Nephron (organoid): ENCODE measurements around the gene CBLN3.

Experiments used
- H3K27ac Mint-ChIP-seq, 3 experiments: 2 replicates each; pipeline ENCODE4 v1.8.0; 2020; ENCODE audit warnings: mixed read lengths in 3 of 3, mild to moderate bottlenecking in 2 of 3, moderate library complexity in 1 of 3
- H3K27me3 Mint-ChIP-seq: 2 replicates; pipeline ENCODE4 v1.8.0; 2021; ENCODE audit warnings: low read depth, mild to moderate bottlenecking, moderate library complexity, mixed read lengths
- H3K36me3 Mint-ChIP-seq: 2 replicates; pipeline ENCODE4 v1.8.0; 2020; ENCODE audit warnings: low read depth, mixed read lengths
- H3K4me1 Mint-ChIP-seq: 2 replicates; pipeline ENCODE4 v1.8.0; 2020; ENCODE audit warnings: mixed read lengths
- H3K4me3 Mint-ChIP-seq, 3 experiments: 2 replicates each; pipeline ENCODE4 v1.8.0; 2020; ENCODE audit warnings: mild to moderate bottlenecking in 3 of 3, mixed read lengths in 3 of 3, moderate library complexity in 2 of 3
- H3K9me3 Mint-ChIP-seq: 2 replicates; pipeline ENCODE4 v1.8.0; 2020; ENCODE audit warnings: mixed read lengths
- TF ChIP-seq, protein P1 (sequence below), 3 experiments: fragments of 200-600 bp; sonication (generic); IDR thresholded peaks; one replicate each; pipeline ENCODE4 v1.5.0; 2021; ENCODE audit warnings: antibody characterized with exemption in 3 of 3; ENCODE audit not compliant: unreplicated experiment in 3 of 3

The CBLN3 gene

DNA sequence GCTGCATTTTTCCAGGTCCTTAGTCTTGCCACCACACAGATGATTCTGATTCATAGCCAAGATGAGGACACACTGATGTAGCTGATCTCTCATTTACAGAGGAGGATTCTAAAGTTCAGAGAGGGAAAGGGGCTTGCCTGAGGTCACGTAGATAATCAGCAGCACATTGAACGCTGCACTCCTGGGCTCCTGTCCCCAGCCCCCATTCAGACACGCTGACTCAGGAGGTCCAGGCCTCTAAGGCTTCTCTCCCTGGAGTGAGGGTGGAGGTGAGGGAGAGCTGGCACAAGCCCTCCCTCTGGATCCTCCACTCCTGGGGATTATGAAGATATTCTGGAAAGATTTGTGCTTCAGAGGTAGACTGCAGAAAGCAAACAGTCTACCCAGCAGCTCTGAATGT lies 51.1 kb downstream of the CBLN3 start:
- H3K27ac Mint-ChIP-seq = peak overlapping the region; percentile 17 to 50 (median 31)
- H3K4me3 Mint-ChIP-seq = no peak overlapping the region
- H3K36me3 Mint-ChIP-seq = peaks cover 31% of the 10 kb centered on the region
- H3K9me3 Mint-ChIP-seq = no peaks in the 10 kb centered on the region
- peaks cover 31% of the 10 kb centered on the region for H3K4me1 Mint-ChIP-seq
- no peaks in the 10 kb centered on the region for H3K27me3 Mint-ChIP-seq
- TF ChIP-seq, protein P1, sequence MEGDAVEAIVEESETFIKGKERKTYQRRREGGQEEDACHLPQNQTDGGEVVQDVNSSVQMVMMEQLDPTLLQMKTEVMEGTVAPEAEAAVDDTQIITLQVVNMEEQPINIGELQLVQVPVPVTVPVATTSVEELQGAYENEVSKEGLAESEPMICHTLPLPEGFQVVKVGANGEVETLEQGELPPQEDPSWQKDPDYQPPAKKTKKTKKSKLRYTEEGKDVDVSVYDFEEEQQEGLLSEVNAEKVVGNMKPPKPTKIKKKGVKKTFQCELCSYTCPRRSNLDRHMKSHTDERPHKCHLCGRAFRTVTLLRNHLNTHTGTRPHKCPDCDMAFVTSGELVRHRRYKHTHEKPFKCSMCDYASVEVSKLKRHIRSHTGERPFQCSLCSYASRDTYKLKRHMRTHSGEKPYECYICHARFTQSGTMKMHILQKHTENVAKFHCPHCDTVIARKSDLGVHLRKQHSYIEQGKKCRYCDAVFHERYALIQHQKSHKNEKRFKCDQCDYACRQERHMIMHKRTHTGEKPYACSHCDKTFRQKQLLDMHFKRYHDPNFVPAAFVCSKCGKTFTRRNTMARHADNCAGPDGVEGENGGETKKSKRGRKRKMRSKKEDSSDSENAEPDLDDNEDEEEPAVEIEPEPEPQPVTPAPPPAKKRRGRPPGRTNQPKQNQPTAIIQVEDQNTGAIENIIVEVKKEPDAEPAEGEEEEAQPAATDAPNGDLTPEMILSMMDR (IDR thresholded peaks at IDR 0.05; ENCODE audit: unreplicated experiment in 3 of 3) = no peak

DNA sequence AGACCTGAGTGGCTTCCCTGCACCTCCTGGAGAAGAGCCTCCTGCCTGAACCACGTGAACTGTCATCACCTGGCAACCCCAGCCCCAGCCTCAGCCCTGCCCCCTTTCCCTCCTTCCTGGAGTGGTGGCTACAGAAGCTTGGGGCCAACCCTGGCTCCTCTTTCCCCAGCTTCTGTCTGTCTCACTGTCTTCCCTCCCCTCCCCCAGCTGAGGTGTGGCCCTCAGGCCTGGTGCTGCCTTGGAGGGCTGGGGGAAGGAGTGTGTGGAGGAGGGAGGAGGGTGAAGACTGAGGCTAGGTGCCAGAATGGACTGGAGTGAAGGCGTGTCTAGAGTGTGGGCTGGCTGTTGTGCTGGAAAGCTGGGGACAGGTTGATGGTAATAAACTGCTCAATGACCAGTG lies 51.8 kb downstream of the CBLN3 start:
- H3K9me3 Mint-ChIP-seq = no peaks in the 10 kb centered on the region
- no peak overlapping the region for H3K4me3 Mint-ChIP-seq
- H3K27me3 Mint-ChIP-seq = no peaks in the 10 kb centered on the region

DNA sequence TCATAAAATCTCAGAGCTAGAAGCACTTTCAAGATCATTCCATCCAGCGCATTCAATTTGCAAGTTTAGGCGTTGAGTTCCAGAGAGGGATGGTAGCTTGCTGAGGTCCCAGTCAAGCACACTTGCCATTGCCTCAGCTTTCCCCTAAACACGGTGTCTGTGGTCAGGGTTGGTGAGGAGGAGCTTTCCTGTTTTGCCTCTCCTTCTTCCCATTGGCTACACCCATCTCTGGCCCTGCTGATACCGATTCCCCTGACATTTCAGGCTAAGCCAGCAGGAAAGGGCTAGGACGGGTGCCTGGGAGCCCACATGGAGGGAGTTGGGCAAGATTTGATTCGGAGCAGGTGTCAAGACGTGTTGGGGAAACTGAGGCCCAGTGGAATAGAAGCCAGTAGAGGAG lies 52.3 kb downstream of the CBLN3 start:
- TF ChIP-seq, protein P1 (IDR thresholded peaks at IDR 0.05; ENCODE audit: unreplicated experiment in 3 of 3) = no peak
- H3K9me3 Mint-ChIP-seq = no peaks in the 10 kb centered on the region
- peak overlapping the region in 2 of 3 experiments; percentile 35 to 50 for H3K27ac Mint-ChIP-seq
- peaks cover 34% of the 10 kb centered on the region for H3K4me1 Mint-ChIP-seq
- no peaks in the 10 kb centered on the region for H3K27me3 Mint-ChIP-seq
- no peak overlapping the region for H3K4me3 Mint-ChIP-seq
- peaks cover 43% of the 10 kb centered on the region for H3K36me3 Mint-ChIP-seq

More for the DNA sequence above, 51.8 kb downstream of the CBLN3 start:
- Mint-ChIP-seq H3K4me1 (peaks cover 34% of the 10 kb centered on the region), H3K36me3 (peaks cover 37% of the 10 kb centered on the region), H3K27ac (peak overlapping the region in 1 of 3 experiments; percentile 35)
- TF ChIP-seq, protein P1 (IDR thresholded peaks at IDR 0.05; ENCODE audit: unreplicated experiment in 3 of 3) = no peak
